Brain microvascular endothelial cell (primary cell): ENCODE data around the gene BACH2.

Experiments used
- DNase-seq: peaks from one replicate; pipeline ENCODE4 v3.0.0-alpha.2; 2020
- H3K27ac ChIP-seq: fragments of 250-450 bp; sonication (Bioruptor Pico); 2 replicates; pipeline ENCODE4 v1.5.1; 2020; ENCODE audit warnings: mild to moderate bottlenecking, moderate library complexity
- H3K27me3 ChIP-seq: fragments of 250-450 bp; sonication (Bioruptor Pico); replicated peaks from 2 replicates; pipeline ENCODE4 v1.5.1; 2020; ENCODE audit warnings: mild to moderate bottlenecking
- H3K36me3 ChIP-seq: fragments of 250-450 bp; sonication (Bioruptor Pico); replicated peaks from 2 replicates; pipeline ENCODE4 v1.5.1; 2020; ENCODE audit warnings: mild to moderate bottlenecking
- H3K4me3 ChIP-seq: 2 replicates; pipeline ENCODE4 v1.5.1; 2011; ENCODE audit warnings: low read depth, mild to moderate bottlenecking, control low read depth, low read length, moderate library complexity
- in situ Hi-C: cut with HindIII; loops from 2 replicates; pipeline ENCODE4 v1.10.0; 2017; ENCODE audit warnings: low sequenced_read_pairs, low pct_ligation_motif_present
- TF ChIP-seq, protein P1 (sequence below): IDR thresholded peaks from 2 replicates; pipeline ENCODE4 v1.5.1; 2011; ENCODE audit warnings: low read depth, mild to moderate bottlenecking, moderate library complexity, low read length, control low read depth, inconsistent platforms; ENCODE audit errors: missing control alignments

The BACH2 gene

DNA sequence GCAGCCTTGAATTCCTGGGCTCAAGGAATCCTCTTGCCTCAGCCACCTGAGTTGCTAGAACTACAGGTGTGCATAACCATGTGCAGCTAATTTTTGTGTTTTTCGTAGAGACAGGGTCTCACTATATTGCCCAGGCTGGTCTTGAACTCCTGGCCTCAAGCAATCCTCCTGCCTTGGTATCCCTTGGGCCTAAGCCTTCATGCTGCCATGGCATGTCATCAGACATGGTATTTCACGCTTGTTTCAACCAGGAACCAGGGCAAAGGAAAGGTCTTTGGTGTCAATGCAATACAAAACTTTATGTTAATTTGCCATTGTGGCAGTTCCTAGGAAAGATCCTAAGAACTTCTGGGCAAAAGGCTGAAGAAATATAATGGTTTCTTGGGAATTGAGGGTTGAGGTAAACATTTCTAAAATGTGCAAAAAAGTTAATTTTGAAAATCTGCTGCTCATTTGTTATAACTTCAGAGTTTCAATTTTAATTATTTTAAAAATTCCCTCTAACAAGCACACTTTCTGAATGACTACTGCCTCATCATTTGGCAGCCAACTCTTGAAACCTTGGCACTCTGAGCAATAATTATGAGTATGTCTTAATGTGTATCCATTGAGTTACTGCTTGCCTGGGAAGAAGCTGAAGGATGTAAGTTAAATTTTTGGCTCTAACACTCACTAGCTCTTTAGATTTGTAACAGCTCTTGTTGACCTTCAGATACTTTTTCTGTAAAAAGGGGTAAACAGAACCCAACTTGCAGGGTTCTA, 248.3 kb downstream of the BACH2 start:
- H3K27ac ChIP-seq, result no peak overlapping the region
- H3K36me3 ChIP-seq, result no peaks in the 10 kb centered on the region
- DNase-seq, result no peak
- H3K4me3 ChIP-seq, result no peak overlapping the region
- TF ChIP-seq, protein P1, sequence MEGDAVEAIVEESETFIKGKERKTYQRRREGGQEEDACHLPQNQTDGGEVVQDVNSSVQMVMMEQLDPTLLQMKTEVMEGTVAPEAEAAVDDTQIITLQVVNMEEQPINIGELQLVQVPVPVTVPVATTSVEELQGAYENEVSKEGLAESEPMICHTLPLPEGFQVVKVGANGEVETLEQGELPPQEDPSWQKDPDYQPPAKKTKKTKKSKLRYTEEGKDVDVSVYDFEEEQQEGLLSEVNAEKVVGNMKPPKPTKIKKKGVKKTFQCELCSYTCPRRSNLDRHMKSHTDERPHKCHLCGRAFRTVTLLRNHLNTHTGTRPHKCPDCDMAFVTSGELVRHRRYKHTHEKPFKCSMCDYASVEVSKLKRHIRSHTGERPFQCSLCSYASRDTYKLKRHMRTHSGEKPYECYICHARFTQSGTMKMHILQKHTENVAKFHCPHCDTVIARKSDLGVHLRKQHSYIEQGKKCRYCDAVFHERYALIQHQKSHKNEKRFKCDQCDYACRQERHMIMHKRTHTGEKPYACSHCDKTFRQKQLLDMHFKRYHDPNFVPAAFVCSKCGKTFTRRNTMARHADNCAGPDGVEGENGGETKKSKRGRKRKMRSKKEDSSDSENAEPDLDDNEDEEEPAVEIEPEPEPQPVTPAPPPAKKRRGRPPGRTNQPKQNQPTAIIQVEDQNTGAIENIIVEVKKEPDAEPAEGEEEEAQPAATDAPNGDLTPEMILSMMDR, result no peak
- no peaks in the 10 kb centered on the region for H3K27me3 ChIP-seq
- in situ Hi-C loops, result no loop called here

DNA sequence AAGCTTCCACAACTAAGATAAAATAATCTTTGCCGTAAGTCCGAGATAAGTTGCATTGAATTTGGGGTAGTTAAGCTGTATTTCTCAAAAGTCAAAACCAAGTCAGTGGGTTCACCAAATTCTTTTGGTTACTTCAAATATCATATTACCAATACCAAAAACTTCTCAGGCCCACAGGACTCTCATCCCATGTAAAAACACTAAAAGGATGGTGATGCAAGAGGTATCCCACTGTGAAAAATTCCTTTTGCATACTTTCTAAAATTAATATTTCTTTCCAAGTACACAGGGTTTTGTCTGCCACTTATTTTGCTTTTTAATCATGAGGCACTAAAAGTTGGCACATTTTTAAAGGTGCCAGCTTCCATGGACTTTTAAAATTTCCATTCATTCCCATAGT, 251.1 kb downstream of the BACH2 start:
- Histone ChIP-seq H3K36me3 (no peaks in the 10 kb centered on the region), H3K27ac (no peak overlapping the region), H3K4me3 (no peak overlapping the region), H3K27me3 (no peaks in the 10 kb centered on the region)
- in situ Hi-C loops, result no loop called here
- DNase-seq, result no peak
- TF ChIP-seq, protein P1, result no peak

DNA sequence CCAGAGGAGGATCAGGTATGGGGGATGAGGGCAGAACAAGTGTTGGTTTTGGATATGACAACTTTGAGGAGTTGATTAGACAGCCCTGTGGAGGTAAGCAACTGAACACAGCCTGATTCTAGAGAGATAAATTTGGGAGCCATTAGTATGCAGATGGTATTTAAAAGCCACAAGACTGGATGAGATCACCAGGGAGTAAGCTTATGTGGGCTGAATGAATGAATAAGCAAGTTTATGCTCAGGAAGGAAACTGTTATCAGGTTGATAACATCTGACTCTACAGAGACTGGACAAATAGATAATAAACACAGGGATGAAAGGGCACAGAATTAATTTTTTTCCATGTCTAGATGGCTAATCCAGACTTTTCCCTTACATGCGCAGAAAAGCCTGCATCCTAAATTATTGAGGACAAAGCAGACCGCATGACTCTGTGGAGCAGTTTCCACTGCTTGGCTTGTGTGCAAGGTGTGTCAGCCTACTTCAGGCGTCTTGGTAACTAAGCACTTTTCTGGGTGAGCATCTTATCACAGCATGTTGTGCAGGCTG, 251.7 kb downstream of the BACH2 start:
- TF ChIP-seq, protein P1, result no peak
- DNase-seq, result peak; percentile 59
- H3K27me3 ChIP-seq, result no peaks in the 10 kb centered on the region
- H3K36me3 ChIP-seq, result no peaks in the 10 kb centered on the region
- no peak overlapping the region for H3K27ac ChIP-seq
- in situ Hi-C loops, result no loop called here
- H3K4me3 ChIP-seq, result no peak overlapping the region

DNA sequence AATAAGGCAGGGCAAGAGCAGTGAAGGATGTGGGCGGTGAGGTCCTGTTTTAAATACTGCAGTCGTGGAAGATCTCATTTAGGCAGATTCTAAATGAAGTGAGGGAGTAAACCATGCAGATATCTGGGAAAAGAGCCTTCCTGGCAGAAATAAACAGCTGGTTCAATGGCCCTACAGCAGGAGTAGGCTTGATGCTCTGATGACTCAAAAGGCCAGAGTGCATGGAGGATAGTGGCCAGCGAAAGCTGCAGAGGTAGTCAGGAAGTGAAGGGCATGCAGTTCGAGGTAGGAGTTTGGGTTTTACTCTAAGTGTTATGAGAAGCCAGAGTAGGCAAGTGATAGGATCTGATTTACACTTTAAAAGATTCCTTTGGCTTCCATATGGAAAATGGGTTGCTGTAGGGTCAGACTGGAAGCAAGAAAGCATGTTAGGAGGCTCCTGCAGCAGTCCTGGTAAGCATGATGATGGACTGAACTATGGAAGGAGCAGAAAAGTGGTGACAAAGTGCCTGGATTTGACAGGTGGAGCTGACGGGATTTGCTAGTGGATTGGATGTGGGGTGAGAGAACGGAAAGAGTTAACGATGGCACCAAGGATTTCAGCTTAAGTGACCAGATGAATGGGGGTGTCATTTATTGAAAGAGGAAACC, 252.3 kb downstream of the BACH2 start:
- Histone ChIP-seq H3K36me3 (no peaks in the 10 kb centered on the region), H3K4me3 (no peak overlapping the region), H3K27me3 (no peaks in the 10 kb centered on the region), H3K27ac (no peak overlapping the region)
- in situ Hi-C loops, result no loop called here
- TF ChIP-seq, protein P1, result no peak
- no peak for DNase-seq

DNA sequence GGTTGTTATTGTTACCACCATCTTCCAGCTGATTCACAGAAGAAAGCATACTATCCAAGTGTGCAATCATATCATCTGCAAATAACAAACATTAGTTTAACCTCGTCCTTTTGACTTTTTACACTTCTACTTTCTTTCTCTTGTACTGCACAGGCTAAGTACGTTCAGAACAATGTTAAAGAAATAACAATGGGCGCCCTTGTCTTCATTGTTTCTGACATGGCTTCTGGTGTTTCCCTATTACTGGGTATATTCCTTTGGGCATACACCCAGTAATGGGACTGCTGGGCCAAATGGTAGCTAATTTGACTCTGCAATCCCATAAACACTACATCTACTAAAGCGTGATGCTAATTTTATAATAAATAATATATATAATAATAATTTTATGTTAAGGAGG, 255.7 kb downstream of the BACH2 start:
- in situ Hi-C loops, result no loop called here
- no peak for DNase-seq
- Histone ChIP-seq H3K27ac (no peak overlapping the region), H3K36me3 (no peaks in the 10 kb centered on the region), H3K4me3 (no peak overlapping the region), H3K27me3 (no peaks in the 10 kb centered on the region)
- TF ChIP-seq, protein P1, result no peak
